K562 (cell line): ENCODE measurements around the gene PTOV1. TPM values are rescaled to one million over a fixed set of nuclear protein-coding genes. Genes with fewer than 3 reads are reported as not detected.

Experiments
- ATF7 ChIP-seq: fragments of 450-650 bp; IDR thresholded peaks from 2 replicates; pipeline ENCODE4 v1.7.1; 2014; ENCODE audit warnings: mild to moderate bottlenecking, moderate library complexity
- C11orf30 ChIP-seq: fragments of 450-650 bp; IDR thresholded peaks from 2 replicates; pipeline ENCODE4 v1.6.1; 2016; ENCODE audit warnings: low read depth, mild to moderate bottlenecking
- CBFA2T3 ChIP-seq: fragments of 450-650 bp; IDR thresholded peaks from 2 replicates; pipeline ENCODE4 v1.6.1; 2017
- DNMT1 ChIP-seq: fragments of 450-650 bp; IDR thresholded peaks from 2 replicates; pipeline ENCODE4 v1.6.1; 2016; ENCODE audit warnings: antibody characterized with exemption, mild to moderate bottlenecking
- ESRRB ChIP-seq: fragments of 250-450 bp; sonication (Bioruptor Pico); IDR thresholded peaks from 2 replicates; pipeline ENCODE4 v1.5.0; 2020; ENCODE audit warnings: mild to moderate bottlenecking, moderate library complexity, borderline replicate concordance
- ETV6 ChIP-seq, 3 experiments: fragments of 150-350 bp in 1 of 3; sonication (generic) in 1 of 3; formaldehyde crosslinking in 1 of 3; IDR thresholded peaks; 2 replicates each; pipeline versions ENCODE4 v1.6.1 to v1.8.0; 2014 to 2022; ENCODE audit warnings: borderline replicate concordance in 2 of 3, low read depth in 2 of 3, antibody characterized with exemption in 1 of 3, low read length in 1 of 3, mild to moderate bottlenecking in 1 of 3, missing genetic modification reagents in 1 of 3
- FOXJ3 ChIP-seq: sonication (generic); formaldehyde crosslinking; IDR thresholded peaks from 2 replicates; pipeline ENCODE4 v1.4.0; 2020; ENCODE audit warnings: mild to moderate bottlenecking, missing genetic modification reagents
- GABPB2 ChIP-seq: fragments of 250-450 bp; sonication (Bioruptor Pico); conservative IDR thresholded peaks from 2 replicates; pipeline ENCODE4 v1.5.1; 2021; ENCODE audit warnings: mild to moderate bottlenecking
- IRF2 ChIP-seq: sonication (generic); formaldehyde crosslinking; IDR thresholded peaks from 2 replicates; pipeline ENCODE4 v1.8.1; 2022; ENCODE audit warnings: mild to moderate bottlenecking, missing genetic modification reagents
- MCM2 ChIP-seq: fragments of 450-650 bp; IDR thresholded peaks from 2 replicates; pipeline ENCODE4 v1.6.1; 2017; ENCODE audit warnings: low read depth, mild to moderate bottlenecking
- MCM5 ChIP-seq: fragments of 450-650 bp; IDR thresholded peaks from 2 replicates; pipeline ENCODE4 v1.6.1; 2016; ENCODE audit warnings: low read depth
- PCBP2 ChIP-seq: fragments of 200-400 bp; formaldehyde crosslinking; IDR thresholded peaks from 2 replicates; pipeline ENCODE4 v1.6.1; 2018; ENCODE audit warnings: low read length, low read depth, mild to moderate bottlenecking, moderate library complexity; ENCODE audit not compliant: poor library complexity, severe bottlenecking
- PHF20 ChIP-seq: fragments of 450-650 bp; IDR thresholded peaks from 2 replicates; pipeline ENCODE4 v1.6.1; 2018; ENCODE audit not compliant: partially characterized antibody
- POLR2AphosphoS5 ChIP-seq: IDR thresholded peaks from 2 replicates; pipeline ENCODE4 v1.6.1; 2011; ENCODE audit warnings: mild to moderate bottlenecking, low read depth, low read length, moderate library complexity; ENCODE audit not compliant: control insufficient read depth, insufficient read depth
- PRMT5 ChIP-seq: sonication (generic); formaldehyde crosslinking; IDR thresholded peaks from 2 replicates; pipeline ENCODE4 v1.5.0; 2020; ENCODE audit warnings: missing genetic modification reagents
- PTBP1 ChIP-seq: fragments of 200-400 bp; formaldehyde crosslinking; IDR thresholded peaks from 2 replicates; pipeline ENCODE4 v1.6.1; 2017; ENCODE audit warnings: low read depth, low read length
- RBBP5 ChIP-seq: fragments of 200-600 bp; sonication (generic); IDR thresholded peaks from 2 replicates; pipeline ENCODE4 v1.6.1; 2012; ENCODE audit warnings: borderline replicate concordance, mild to moderate bottlenecking, low read length, control low read depth, inconsistent platforms; ENCODE audit not compliant: insufficient read depth, poor library complexity, severe bottlenecking
- RUNX1 ChIP-seq: sonication (generic); IDR thresholded peaks from 2 replicates; pipeline ENCODE4 v1.6.1; 2016; ENCODE audit warnings: antibody characterized with exemption, low read depth
- SMAD2 ChIP-seq: fragments of 150-350 bp; IDR thresholded peaks from 2 replicates; pipeline ENCODE4 v1.6.1; 2014; ENCODE audit warnings: low read depth, mild to moderate bottlenecking, low read length
- TAF7 ChIP-seq: fragments of 450-650 bp; IDR thresholded peaks from 2 replicates; pipeline ENCODE4 v1.6.1; 2016; ENCODE audit warnings: missing genetic modification characterization, missing compliant biosample characterization
- ZNF347 ChIP-seq: fragments of 450-650 bp; formaldehyde crosslinking; IDR thresholded peaks from 2 replicates; pipeline ENCODE4 v1.4.0; 2020; ENCODE audit warnings: low read depth, mild to moderate bottlenecking, moderate library complexity
- ZNF699 ChIP-seq: fragments of 250-450 bp; sonication (Bioruptor Pico); IDR thresholded peaks from 2 replicates; pipeline ENCODE4 v1.8.0; 2021; ENCODE audit warnings: mild to moderate bottlenecking, moderate library complexity; ENCODE audit not compliant: insufficient replicate concordance
- polyA plus RNA-seq, 8 experiments: library from polyadenylated mRNA; depleted of rRNA in 4 of 8; stranded (reverse) in 5 of 8; unstranded in 3 of 8; fragments of >200 nt; fragmentation: Nextera tagmentation in 2 of 8; fragmentation: Illumina TruSeq in 1 of 8; extraction: Ambion mirVana in 2 of 8; extraction: Trizol in 1 of 8; gene quantifications; 2 replicates each; pipeline versions ENCODE4 v1.2.1 to v1.2.3, GENCODE V29; 2011 to 2014; ENCODE audit warnings: inconsistent platforms in 1 of 8, missing spikeins in 1 of 8
- total RNA-seq, 7 experiments: library from RNA; depleted of rRNA in 6 of 7; stranded (reverse); fragments of >200 nt in 6 of 7; fragmentation: Illumina TruSeq in 2 of 7; extraction: Trizol in 2 of 7; gene quantifications; 2 replicates each; pipeline versions ENCODE4 v1.2.1 to v1.2.3, GENCODE V29; 2011 to 2021; ENCODE audit warnings: low replicate concordance in 1 of 7
- TF ChIP-seq, protein P1 (sequence below): sonication (generic); formaldehyde crosslinking; IDR thresholded peaks from 2 replicates; pipeline ENCODE4 v1.9.0; 2022; ENCODE audit warnings: mild to moderate bottlenecking, missing genetic modification reagents
- TF ChIP-seq, protein P2 (sequence below), 2 experiments: fragments of 450-650 bp; IDR thresholded peaks; 2 replicates each; pipeline ENCODE4 v1.6.1; 2016
- TF ChIP-seq, protein P3 (sequence below): fragments of 250-450 bp; sonication (Bioruptor Pico); IDR thresholded peaks from 2 replicates; pipeline ENCODE4 v1.8.0; 2021; ENCODE audit warnings: borderline replicate concordance, mild to moderate bottlenecking, moderate library complexity; ENCODE audit not compliant: poor library complexity, severe bottlenecking

The PTOV1 gene
- total and polyA plus RNA-seq, 9 of the 15 experiments (the other 6 are each of a cell fraction or from before 2014, with no cell fraction given), result 4.9 to 169 (median 43.5) TPM

DNA sequence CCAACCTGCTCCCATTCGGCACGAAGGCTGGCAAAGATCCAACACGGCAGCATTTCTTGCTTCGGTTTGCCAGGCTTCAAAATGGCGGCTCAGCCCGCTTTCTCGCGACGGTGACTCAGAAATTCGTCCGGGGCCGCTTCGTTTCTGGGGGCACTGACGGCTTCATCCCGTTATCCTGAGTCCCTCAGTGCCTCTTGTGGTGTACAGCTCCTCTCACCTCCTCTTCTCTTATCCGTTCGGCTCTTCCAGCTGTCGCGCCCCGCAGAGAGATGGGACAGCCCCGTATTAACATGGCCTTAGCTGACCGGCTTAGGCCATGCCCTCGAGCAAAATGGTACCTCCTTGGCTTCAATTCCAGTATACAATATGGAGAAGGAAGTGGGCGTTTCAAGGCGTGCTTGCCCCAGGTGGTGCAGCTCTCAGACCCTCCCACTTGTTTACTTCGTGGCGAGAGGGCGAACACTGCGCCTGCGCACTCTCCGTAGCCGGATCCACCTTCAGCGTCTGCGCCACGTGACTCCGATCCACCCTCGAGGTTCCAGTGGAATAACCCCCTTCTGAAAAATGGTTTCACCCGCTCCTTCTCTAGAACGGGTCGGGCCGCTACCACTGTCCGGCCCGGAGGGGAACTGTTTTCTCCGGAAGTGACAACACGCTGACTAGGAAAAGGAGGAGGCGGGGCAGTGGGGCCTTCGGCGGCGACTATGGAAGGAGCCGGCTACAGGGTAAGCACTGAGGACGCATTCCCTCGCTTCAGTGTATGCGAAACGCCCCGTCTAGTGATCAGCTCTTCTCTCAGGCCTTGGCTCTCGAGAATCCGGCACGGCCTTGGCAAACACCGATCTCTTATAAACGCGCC lies 26.3 kb downstream of the PTOV1 start, which contains the start of the genes AKT1S1 and TBC1D17 (continued):
- TF ChIP-seq, protein P1, sequence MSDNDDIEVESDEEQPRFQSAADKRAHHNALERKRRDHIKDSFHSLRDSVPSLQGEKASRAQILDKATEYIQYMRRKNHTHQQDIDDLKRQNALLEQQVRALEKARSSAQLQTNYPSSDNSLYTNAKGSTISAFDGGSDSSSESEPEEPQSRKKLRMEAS (CRISPR knock-in tag), result peak; percentile 90
- TF ChIP-seq FOXJ3 (no peak), MCM5 (no peak), PHF20 (no peak), CBFA2T3 (no peak), SMAD2 (no peak), RBBP5 (no peak), IRF2 (CRISPR knock-in tag) (no peak), DNMT1 (no peak), C11orf30 (peak; percentile 68), POLR2AphosphoS5 (peak; percentile 64), GABPB2 (no peak), PTBP1 (0 out of 2 replicates have a peak, but pooled peaks have one; percentile 18), PRMT5 (CRISPR knock-in tag) (peak; percentile 69; the same call in 1 of the 2 replicates), ATF7 (peak; percentile 100), ESRRB (no peak), ZNF699 (no peak), RUNX1 (0 out of 2 replicates have a peak, but pooled peaks have one; percentile 44), ZNF347 (CRISPR knock-in tag) (no peak), TAF7 (tag) (peak; percentile 93), PCBP2 (no peak), MCM2 (no peak), ETV6 (IDR thresholded peaks at IDR 0.05; ENCODE audit: borderline replicate concordance in 1 of 2, low read depth in 2 of 2, low read length in 1 of 2) (no peak), ETV6 (CRISPR knock-in tag; IDR thresholded peaks at IDR 0.05; ENCODE audit: borderline replicate concordance) (no peak)
- TF ChIP-seq, protein P2, sequence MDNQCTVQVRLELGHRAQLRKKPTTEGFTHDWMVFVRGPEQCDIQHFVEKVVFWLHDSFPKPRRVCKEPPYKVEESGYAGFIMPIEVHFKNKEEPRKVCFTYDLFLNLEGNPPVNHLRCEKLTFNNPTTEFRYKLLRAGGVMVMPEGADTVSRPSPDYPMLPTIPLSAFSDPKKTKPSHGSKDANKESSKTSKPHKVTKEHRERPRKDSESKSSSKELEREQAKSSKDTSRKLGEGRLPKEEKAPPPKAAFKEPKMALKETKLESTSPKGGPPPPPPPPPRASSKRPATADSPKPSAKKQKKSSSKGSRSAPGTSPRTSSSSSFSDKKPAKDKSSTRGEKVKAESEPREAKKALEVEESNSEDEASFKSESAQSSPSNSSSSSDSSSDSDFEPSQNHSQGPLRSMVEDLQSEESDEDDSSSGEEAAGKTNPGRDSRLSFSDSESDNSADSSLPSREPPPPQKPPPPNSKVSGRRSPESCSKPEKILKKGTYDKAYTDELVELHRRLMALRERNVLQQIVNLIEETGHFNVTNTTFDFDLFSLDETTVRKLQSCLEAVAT (IDR thresholded peaks at IDR 0.05), result peak in 1 of 2 experiments; percentile 42; a peak in 1 of 4 replicates
- TF ChIP-seq, protein P3, sequence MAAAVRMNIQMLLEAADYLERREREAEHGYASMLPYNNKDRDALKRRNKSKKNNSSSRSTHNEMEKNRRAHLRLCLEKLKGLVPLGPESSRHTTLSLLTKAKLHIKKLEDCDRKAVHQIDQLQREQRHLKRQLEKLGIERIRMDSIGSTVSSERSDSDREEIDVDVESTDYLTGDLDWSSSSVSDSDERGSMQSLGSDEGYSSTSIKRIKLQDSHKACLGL (CRISPR knock-in tag), result peak; percentile 57
